Heart right ventricle (tissue), 16 donors: ENCODE measurements around the gene LRRC14B. TPM values are rescaled to one million over a fixed set of nuclear protein-coding genes. Genes with fewer than 3 reads are reported as not detected.
"Not testable (repeated sequence)": the region's sequence is repeated elsewhere in the genome, so short reads cannot be mapped to it uniquely, and the experiment has no call there.

Source experiments
- ATAC-seq, 8 donors: fragments of 200-7000 bp; cut with Tn5 transposase; one replicate each; pipeline ENCODE4 v1.9.1; 2020; ENCODE audit warnings: mild to moderate bottlenecking in 8 of 8, moderate library complexity in 8 of 8, moderate number of reproducible peaks in 1 of 8
- DNase-seq, 2 donors: peaks; one replicate each; pipeline ENCODE4 v3.0.0-alpha.2; 2020
- H3K27ac ChIP-seq, 10 donors: fragments of 200-600 bp; sonication (generic) in 2 of 10; one replicate each; pipeline versions ENCODE4 v1.5.0 to v1.8.0; 2020 to 2022; ENCODE audit warnings: mild to moderate bottlenecking in 3 of 10
- H3K27me3 ChIP-seq, 7 donors: fragments of 200-600 bp; one replicate each; pipeline ENCODE4 v1.8.0; 2021 to 2022; ENCODE audit warnings: mild to moderate bottlenecking in 2 of 7
- H3K36me3 ChIP-seq, 9 donors: fragments of 200-600 bp; sonication (generic) in 1 of 9; one replicate each; pipeline versions ENCODE4 v1.5.0 to v1.8.0; 2020 to 2022; ENCODE audit warnings: mild to moderate bottlenecking in 2 of 9
- H3K4me1 ChIP-seq, 9 donors: fragments of 200-600 bp; sonication (generic) in 1 of 9; one replicate each; pipeline versions ENCODE4 v1.5.0 to v1.8.0; 2020 to 2022; ENCODE audit warnings: mild to moderate bottlenecking in 4 of 9
- H3K4me3 ChIP-seq, 10 donors: fragments of 200-600 bp; sonication (generic) in 2 of 10; one replicate each; pipeline versions ENCODE4 v1.5.0 to v1.8.0; 2020 to 2022; ENCODE audit warnings: mild to moderate bottlenecking in 7 of 10, moderate library complexity in 2 of 10
- H3K9me3 ChIP-seq, 11 donors: fragments of 200-600 bp in 10 of 11; sonication (generic) in 2 of 11; one replicate each; pipeline versions ENCODE4 v1.5.0 to v1.8.0; 2013 to 2022; ENCODE audit warnings: mild to moderate bottlenecking in 2 of 11, control low read depth in 1 of 11, moderate library complexity in 1 of 11
- WGBS, 2 donors: extraction: QIAGEN DNeasy Blood & Tissue Kit; methylation state at CpG; one replicate each; pipeline ENCODE4 v1.1.7; 2013; ENCODE audit warnings: inconsistent platforms in 1 of 2; 5-methylcytosine and 5-hydroxymethylcytosine counted together
- intact Hi-C, 10 donors: fragments of 100-400 bp; cut with DNase I; formaldehyde crosslinking; loops; one replicate each; pipeline versions ENCODE4 v1.11.1 to v1.14.2; 2022
- polyA plus RNA-seq, 2 donors: library from polyadenylated mRNA; stranded (reverse); fragments of 200-250 nt; gene quantifications; one replicate each; pipeline ENCODE4 v1.2.3, GENCODE V29; 2013
- total RNA-seq, 10 donors: library from RNA; stranded (reverse); fragmentation: NEBNext Ultra II Directional in 3 of 10; extraction: Animal tissue kit (Norgen Biotek cat#: 25700) in 3 of 10; gene quantifications; one replicate each; pipeline versions ENCODE4 v1.2.1 to v1.2.4, GENCODE V29; 2021 to 2023
- TF ChIP-seq, protein P1 (sequence below), 9 donors: fragments of 200-600 bp; sonication (generic) in 2 of 9; IDR thresholded peaks; one replicate each; pipeline versions ENCODE4 v1.5.0 to v1.8.0; 2021 to 2022; ENCODE audit warnings: antibody characterized with exemption in 9 of 9, mild to moderate bottlenecking in 5 of 9, moderate library complexity in 1 of 9
- donor health status: Arrhythmogenic right ventricular cardiomyopathy.
- donor health status: ischemic (EF 13 %, LVEDD 7.1; RV severe dilation, severe dysfunction).
- donor health status: healthy with polysubstance abuse.
- donor health status: DM: no; HTN: yes; CAD: no.
- donor health status: DM: no; HTN: no; CAD: no.
- donor health status: ischemic (EF 25% LVEDD 6.9; RV normal size, moderate dysfunction).
- donor health status: ischemic (EF 25% LVEDD 5.7; RV mildly dilated, moderate dysfunction).
- donor health status: healthy.
- donor health status: DM: yes; HTN: yes; CAD: no.
- donor health status: Ischemic cardiomyopathy.
- donor health status: ischemic (EF 35%, LVEDD 5.7; RV mildly dilated, moderate dysfunction).
- donor health status: nonischemic (EF 11% LVEDD 7.7; RV severe dilation, severe dysfunction).
- donor health status: DM: yes; HTN: yes; CAD: no.
- donor health status: PGD.
- donor health status: ischemic (EF 29% LVEDD 5.4; RV normal size, mild dysfunction).
- donor health status: nonischemic (EF 23%, LVEDD 6.1; RV moderate dilation, normal function).

LRRC14B gene
- total and polyA plus RNA-seq, 12 donors: 2.6 to 96.6 (median 49.9) TPM

DNA sequence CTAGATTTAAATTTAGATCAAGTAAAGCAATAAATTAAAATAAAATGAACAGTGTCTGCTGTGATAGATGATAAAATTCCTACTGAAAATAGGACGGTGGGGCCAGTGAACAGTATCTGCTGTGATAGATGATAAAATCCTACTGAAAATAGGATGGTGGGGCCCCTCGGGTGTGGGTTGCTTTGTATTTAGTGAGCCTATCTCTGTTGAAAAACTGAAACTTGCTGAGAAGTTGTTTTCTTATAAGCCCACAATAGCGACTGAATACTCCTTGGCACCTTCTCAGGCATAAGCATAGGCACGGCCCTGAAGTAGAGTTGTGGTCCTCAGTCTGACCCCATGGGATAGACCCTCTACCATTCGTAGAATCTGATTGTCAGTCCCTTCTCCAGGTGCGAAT, 32.5 kb downstream of the LRRC14B start:
- 45 to 64% methylated on average over 6 of the region's 6 CpGs for WGBS, 2 donors
- H3K4me3 ChIP-seq: no peak overlapping the region
- intact Hi-C loops: loop anchor here in 1 of 10 donors (10.0 kb wide), 1 partner anchor 51 kb away; the partner anchor contains the start of gene PDCD6
- no peak for DNase-seq
- H3K27me3 ChIP-seq: no peaks in the 10 kb centered on the region
- H3K27ac ChIP-seq: peak overlapping the region in 1 of 10 donors; percentile 4
- no peak for ATAC-seq
- TF ChIP-seq, protein P1, sequence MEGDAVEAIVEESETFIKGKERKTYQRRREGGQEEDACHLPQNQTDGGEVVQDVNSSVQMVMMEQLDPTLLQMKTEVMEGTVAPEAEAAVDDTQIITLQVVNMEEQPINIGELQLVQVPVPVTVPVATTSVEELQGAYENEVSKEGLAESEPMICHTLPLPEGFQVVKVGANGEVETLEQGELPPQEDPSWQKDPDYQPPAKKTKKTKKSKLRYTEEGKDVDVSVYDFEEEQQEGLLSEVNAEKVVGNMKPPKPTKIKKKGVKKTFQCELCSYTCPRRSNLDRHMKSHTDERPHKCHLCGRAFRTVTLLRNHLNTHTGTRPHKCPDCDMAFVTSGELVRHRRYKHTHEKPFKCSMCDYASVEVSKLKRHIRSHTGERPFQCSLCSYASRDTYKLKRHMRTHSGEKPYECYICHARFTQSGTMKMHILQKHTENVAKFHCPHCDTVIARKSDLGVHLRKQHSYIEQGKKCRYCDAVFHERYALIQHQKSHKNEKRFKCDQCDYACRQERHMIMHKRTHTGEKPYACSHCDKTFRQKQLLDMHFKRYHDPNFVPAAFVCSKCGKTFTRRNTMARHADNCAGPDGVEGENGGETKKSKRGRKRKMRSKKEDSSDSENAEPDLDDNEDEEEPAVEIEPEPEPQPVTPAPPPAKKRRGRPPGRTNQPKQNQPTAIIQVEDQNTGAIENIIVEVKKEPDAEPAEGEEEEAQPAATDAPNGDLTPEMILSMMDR (IDR thresholded peaks at IDR 0.05): no peak
- H3K36me3 ChIP-seq: peaks cover 8 to 57% (median 48%) of the 10 kb centered on the region in 9 donors
- no peaks in the 10 kb centered on the region for H3K9me3 ChIP-seq
- peaks cover 3 to 54% (median 44%) of the 10 kb centered on the region in 9 donors for H3K4me1 ChIP-seq

DNA sequence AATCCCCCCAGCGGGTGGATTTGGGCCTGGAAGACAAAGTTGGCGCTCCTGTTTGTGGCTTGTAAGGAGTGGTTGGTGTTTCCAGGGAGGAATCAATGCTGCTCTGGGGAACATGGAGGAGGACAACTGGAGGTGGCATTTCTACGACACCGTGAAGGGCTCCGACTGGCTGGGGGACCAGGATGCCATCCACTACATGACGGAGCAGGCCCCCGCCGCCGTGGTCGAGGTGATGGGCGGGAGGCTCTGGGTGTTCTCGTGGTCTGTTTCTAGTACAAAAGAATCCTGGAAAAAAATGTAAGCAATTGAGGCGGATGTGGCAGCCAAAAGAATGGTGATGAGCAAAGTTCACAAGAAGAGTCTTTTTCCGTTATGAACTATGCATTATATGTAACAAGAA, 34.0 kb downstream of the LRRC14B start:
- ATAC-seq (no peak), DNase-seq (no peak)
- Histone ChIP-seq H3K36me3 (peaks cover 10 to 72% (median 62%) of the 10 kb centered on the region in 9 donors), H3K27ac (no peak overlapping the region), H3K9me3 (no peaks in the 10 kb centered on the region), H3K27me3 (no peaks in the 10 kb centered on the region), H3K4me1 (peaks cover 0 to 41% (median 31%) of the 10 kb centered on the region in 9 donors), H3K4me3 (no peak overlapping the region)
- intact Hi-C loops: loop anchor here in 1 of 10 donors (10.0 kb wide), 1 partner anchor 49 kb away; the partner anchor contains the start of gene PDCD6
- TF ChIP-seq, protein P1 (IDR thresholded peaks at IDR 0.05): no peak
- 93 to 95% methylated on average over 14 of the region's 14 CpGs for WGBS, 2 donors

DNA sequence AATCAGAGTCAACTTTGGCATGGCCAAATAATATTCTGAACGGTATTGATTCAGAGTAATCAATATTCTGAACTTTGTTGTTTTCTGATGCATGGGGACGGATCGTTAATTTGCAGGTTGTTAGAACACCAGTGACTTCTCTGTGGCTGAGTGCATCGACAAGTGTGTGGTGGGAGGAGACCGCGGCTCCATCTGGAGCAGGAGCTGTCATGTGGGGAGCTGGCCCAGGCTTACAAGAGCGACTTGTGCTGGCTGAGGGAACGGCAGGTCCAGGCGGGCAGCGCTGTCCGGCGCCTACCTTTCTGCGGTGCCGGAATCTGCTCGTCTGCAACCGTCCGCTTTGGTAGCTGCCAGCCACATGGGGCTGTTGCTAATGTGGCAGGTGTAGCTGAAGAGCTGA, 36.1 kb downstream of the LRRC14B start:
- peak in 1 of 8 donors; percentile 6 for ATAC-seq
- H3K36me3 ChIP-seq: peaks cover 10 to 93% (median 71%) of the 10 kb centered on the region in 9 donors
- not testable (repeated sequence) for H3K27ac ChIP-seq, H3K4me3 ChIP-seq, DNase-seq, H3K9me3 ChIP-seq, H3K27me3 ChIP-seq
- intact Hi-C loops: loop anchor here in 1 of 10 donors (10.0 kb wide), 1 partner anchor 47 kb away; the partner anchor contains the start of gene PDCD6
- 92 to 98% methylated on average over 10 to 12 of the region's 17 CpGs for WGBS, 2 donors
- H3K4me1 ChIP-seq: peaks cover 0 to 21% (median 11%) of the 10 kb centered on the region in 9 donors

DNA sequence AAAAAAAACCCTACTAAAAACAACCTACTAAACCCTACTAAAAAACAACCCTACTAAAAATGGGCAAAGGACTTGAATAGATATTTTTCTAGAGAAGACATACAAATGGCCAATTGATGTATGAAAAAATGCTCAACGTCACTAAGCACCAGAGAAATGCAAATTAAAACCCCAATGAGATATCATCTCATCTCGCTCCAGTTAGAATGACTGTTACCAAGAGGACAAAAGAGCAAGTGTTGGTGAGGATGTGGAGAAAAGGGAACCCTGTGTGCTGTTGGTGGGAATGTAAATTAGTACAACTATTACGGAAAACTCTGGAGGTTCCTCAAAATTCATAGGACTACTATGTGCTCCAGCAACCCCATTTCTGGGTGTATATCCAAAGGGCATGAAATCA, 37.6 kb downstream of the LRRC14B start:
- Histone ChIP-seq H3K27me3 (no peaks in the 10 kb centered on the region), H3K36me3 (peaks cover 10 to 100% (median 76%) of the 10 kb centered on the region in 9 donors), H3K4me1 (peaks cover 0 to 6% (median 0%) of the 10 kb centered on the region in 9 donors), H3K9me3 (no peaks in the 10 kb centered on the region), H3K27ac (no peak overlapping the region), H3K4me3 (no peak overlapping the region)
- TF ChIP-seq, protein P1 (IDR thresholded peaks at IDR 0.05): no peak
- intact Hi-C loops: loop anchor here in 1 of 10 donors (10.0 kb wide), 1 partner anchor 46 kb away; the partner anchor contains the start of gene PDCD6
- WGBS, 2 donors: 78 to 90% methylated on average over 3 of the region's 3 CpGs
- DNase-seq (no peak), ATAC-seq (no peak)

DNA sequence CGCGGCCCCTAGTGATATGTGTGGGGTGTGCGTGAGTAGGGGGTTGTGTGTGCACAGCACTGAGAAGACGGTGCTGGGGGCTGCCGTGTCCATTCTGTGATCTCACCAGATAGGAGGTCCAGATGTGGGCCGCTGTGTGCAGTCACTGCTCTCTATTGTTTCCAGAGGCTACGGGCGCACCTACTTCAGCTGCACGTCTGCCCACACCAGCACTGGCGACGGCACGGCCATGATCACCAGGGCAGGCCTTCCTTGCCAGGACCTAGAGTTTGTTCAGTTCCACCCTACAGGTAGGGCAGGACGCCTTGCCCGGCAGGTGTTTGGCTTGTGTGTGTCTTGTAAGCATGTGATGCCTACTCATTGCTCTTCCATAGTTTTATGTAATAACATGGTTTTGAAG, 39.4 kb downstream of the LRRC14B start:
- TF ChIP-seq, protein P1 (IDR thresholded peaks at IDR 0.05): no peak
- Histone ChIP-seq H3K4me3 (no peak overlapping the region), H3K9me3 (no peaks in the 10 kb centered on the region), H3K36me3 (peaks cover 3 to 100% (median 71%) of the 10 kb centered on the region in 9 donors), H3K27ac (no peak overlapping the region), H3K27me3 (no peaks in the 10 kb centered on the region), H3K4me1 (no peaks in the 10 kb centered on the region)
- WGBS, 2 donors: 92 to 93% methylated on average over 14 of the region's 14 CpGs
- ATAC-seq (peak in 3 of 8 donors; percentile 19 to 28 (median 19)), DNase-seq (no peak)
- intact Hi-C loops: no loop called here
